ENCODE results near the gene LRRN2. TPM values are rescaled to one million over a fixed set of nuclear protein-coding genes. Genes with fewer than 3 reads are reported as not detected.
A peak's percentile ranks its signal among the peaks of the same experiment; 100 is the strongest.

LRRN2 gene
- total and polyA plus RNA-seq, 2 of the 8 experiments (the other 6 are each of a cell fraction or from before 2014, with no cell fraction given) = 1.8 to 2.3 TPM

DNA sequence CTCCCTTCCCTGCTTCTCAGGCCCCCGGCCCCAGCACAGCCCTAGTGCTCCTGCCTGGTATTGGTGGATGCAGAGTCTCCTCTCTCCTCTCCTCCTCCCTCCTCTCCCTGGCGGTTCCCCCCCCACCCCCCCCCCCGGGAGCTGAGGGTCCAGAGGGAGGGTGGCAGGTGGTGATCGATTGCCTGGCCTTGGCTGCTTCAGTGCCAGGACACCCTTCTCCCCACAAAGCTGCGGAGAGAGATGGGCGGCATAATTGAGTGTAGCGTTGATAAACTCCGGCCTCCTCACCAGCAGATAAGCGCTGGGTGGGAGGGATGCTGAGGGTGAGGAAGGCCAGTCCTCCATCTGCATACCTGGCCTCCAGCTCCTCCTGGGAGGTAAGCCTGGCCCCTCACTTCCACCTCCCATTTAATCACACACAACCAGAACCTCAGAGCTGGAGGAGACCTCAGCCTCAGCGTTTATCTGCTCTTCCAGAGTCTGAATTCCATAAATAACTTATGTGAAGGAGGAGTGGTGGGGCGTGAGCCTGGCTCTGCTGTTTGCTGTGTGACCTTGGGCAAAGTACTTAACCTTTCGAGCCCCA lies 60.8 kb downstream of the LRRN2 start:
- H3K9ac ChIP-seq (replicated peaks in 1 of 4; ENCODE audit: extremely low read depth in 1 of 4, low read depth in 3 of 4, low read length in 3 of 4) = no peak overlapping the region
- no peaks in the 10 kb centered on the region for H4K20me1 ChIP-seq (replicated peaks in 1 of 2; ENCODE audit: control insufficient read depth in 1 of 2, insufficient read depth in 2 of 2, low read length in 2 of 2)
- 81% methylated on average over 8 of the region's 12 CpGs; no CpG with 5 or more reads in 1 of the 2 experiments for WGBS, 2 experiments (ENCODE audit: extremely low coverage in 1 of 2, insufficient coverage in 1 of 2, insufficient read length in 1 of 2, insufficient replicate concordance in 2 of 2, low coverage in 1 of 2, low lambda C conversion rate in 2 of 2, missing lambda C conversion rate in 1 of 2)
- H2BK12ac ChIP-seq (ENCODE audit: low read depth, low read length) = no peak overlapping the region
- no peak overlapping the region for H3K4ac ChIP-seq (replicated peaks; ENCODE audit: insufficient read length, low read depth, low read length)
- H4K91ac ChIP-seq (replicated peaks; ENCODE audit: insufficient read length, low read length) = no peak overlapping the region
- no peak overlapping the region for H4K5ac ChIP-seq (ENCODE audit: insufficient read length, low read depth, low read length)
- peaks cover 3 to 11% (median 6%) of the 10 kb centered on the region in 4 experiments; a peak in 6 of 7 replicates for H3K4me1 ChIP-seq (replicated peaks in 1 of 4; ENCODE audit: control insufficient read depth in 3 of 4, insufficient read depth in 4 of 4, low read length in 3 of 4)
- no peaks in the 10 kb centered on the region for H3K9me3 ChIP-seq (ENCODE audit: insufficient read depth in 2 of 2, low read depth in 1 of 2, low read length in 1 of 2)
- H2BK120ac ChIP-seq (replicated peaks; ENCODE audit: low read depth, low read length) = no peak overlapping the region
- no peak overlapping the region for H3K4me2 ChIP-seq (ENCODE audit: insufficient read depth in 1 of 2, low read depth in 2 of 2, low read length in 2 of 2)
- H3K23me2 ChIP-seq (ENCODE audit: low read depth, low read length) = no peaks in the 10 kb centered on the region
- no peak overlapping the region for H2BK20ac ChIP-seq (ENCODE audit: low read length)
- H4K8ac ChIP-seq (ENCODE audit: extremely low read depth, insufficient read depth, low read length) = peak overlapping the region; percentile 43; the same call in 1 of the 2 replicates
- FAIRE-seq (no peak), DNase-seq (ENCODE audit: low read depth in 1 of 2, low spot score in 2 of 2) (no peak)
- H2AK5ac ChIP-seq (ENCODE audit: low read depth, low read length) = no peak overlapping the region
- ChIA-PET POLR2A (ENCODE audit: partially characterized antibody) (interaction anchor here (0.8 kb wide), 1 partner anchor 12 kb away, joined by 3 read pairs; no protein-coding TSS in a partner anchor), CTCF (ENCODE audit: partially characterized antibody) (interaction anchor here (0.6 to 12.9 kb wide), 27 partner anchors 9 to 182 kb away, joined by 3 to 125 read pairs (median 7); partner anchors contain the start of gene LRRN2)
- no peak overlapping the region for H3K23ac ChIP-seq (ENCODE audit: insufficient read length)
- H2AFZ ChIP-seq (ENCODE audit: low read length) = no peak overlapping the region
- TF ChIP-seq TEAD4 (IDR thresholded peaks at IDR 0.05; ENCODE audit: low read depth, low read length) (0 out of 2 replicates have a peak, but pooled peaks have one; percentile 8), POLR2AphosphoS5 (IDR thresholded peaks at IDR 0.05; ENCODE audit: low read depth, low read length) (no peak)
- no peaks in the 10 kb centered on the region for H3K27me3 ChIP-seq (replicated peaks in 1 of 4; ENCODE audit: control insufficient read depth in 3 of 4, extremely low read depth in 1 of 4, insufficient read depth in 3 of 4, low read length in 3 of 4)
- H3K36me3 ChIP-seq (ENCODE audit: control insufficient read depth in 2 of 4, insufficient read depth in 4 of 4, low read length in 3 of 4) = no peaks in the 10 kb centered on the region
- no peak overlapping the region for H2BK15ac ChIP-seq (ENCODE audit: low read length)
- no peak overlapping the region for H2BK5ac ChIP-seq (ENCODE audit: low read depth, low read length)
- no peak overlapping the region for H3K27ac ChIP-seq (ENCODE audit: low read depth, low read length)
- H3K56ac ChIP-seq (replicated peaks; ENCODE audit: insufficient read length, low read depth, low read length) = no peak overlapping the region
- no peaks in the 10 kb centered on the region for H3K79me2 ChIP-seq (ENCODE audit: control insufficient read depth in 1 of 2, insufficient read depth in 2 of 2, low read length in 2 of 2)
- H3K14ac ChIP-seq (ENCODE audit: insufficient read length) = no peak overlapping the region
- no peaks in the 10 kb centered on the region for H3K79me1 ChIP-seq (ENCODE audit: low read depth, low read length)
- H3K18ac ChIP-seq (ENCODE audit: extremely low read depth, low read length) = no peak overlapping the region
- H3K4me3 ChIP-seq (ENCODE audit: extremely low read depth in 1 of 4, insufficient read depth in 2 of 4, low read depth in 3 of 4, low read length in 4 of 4) = no peak overlapping the region
